ENCODE data around the gene DGKG.

- TF ChIP-seq POLR2A (IDR thresholded peaks at IDR 0.05), result no peak
- TF ChIP-seq, protein P1, sequence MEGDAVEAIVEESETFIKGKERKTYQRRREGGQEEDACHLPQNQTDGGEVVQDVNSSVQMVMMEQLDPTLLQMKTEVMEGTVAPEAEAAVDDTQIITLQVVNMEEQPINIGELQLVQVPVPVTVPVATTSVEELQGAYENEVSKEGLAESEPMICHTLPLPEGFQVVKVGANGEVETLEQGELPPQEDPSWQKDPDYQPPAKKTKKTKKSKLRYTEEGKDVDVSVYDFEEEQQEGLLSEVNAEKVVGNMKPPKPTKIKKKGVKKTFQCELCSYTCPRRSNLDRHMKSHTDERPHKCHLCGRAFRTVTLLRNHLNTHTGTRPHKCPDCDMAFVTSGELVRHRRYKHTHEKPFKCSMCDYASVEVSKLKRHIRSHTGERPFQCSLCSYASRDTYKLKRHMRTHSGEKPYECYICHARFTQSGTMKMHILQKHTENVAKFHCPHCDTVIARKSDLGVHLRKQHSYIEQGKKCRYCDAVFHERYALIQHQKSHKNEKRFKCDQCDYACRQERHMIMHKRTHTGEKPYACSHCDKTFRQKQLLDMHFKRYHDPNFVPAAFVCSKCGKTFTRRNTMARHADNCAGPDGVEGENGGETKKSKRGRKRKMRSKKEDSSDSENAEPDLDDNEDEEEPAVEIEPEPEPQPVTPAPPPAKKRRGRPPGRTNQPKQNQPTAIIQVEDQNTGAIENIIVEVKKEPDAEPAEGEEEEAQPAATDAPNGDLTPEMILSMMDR (IDR thresholded peaks at IDR 0.05), result no peak
Measured at GRCh38 chr3:186172353-186172752, 189.7 kb downstream of the DGKG start.

All from suprapubic skin (tissue), 3 donors.